Common myeloid progenitor, CD34-positive (primary cell): Measurements from ENCODE around the gene PPP1R9B.
A peak's percentile ranks its signal among the peaks of the same experiment; 100 is the strongest.

ENCODE experiments used
- CTCF ChIA-PET: fragments of 350-600 bp; sonication (Branson Sonifier 250); formaldehyde crosslinking; loops from one replicate; lab custom pipeline; 2021; ENCODE audit warnings: antibody characterized with exemption; lab: Charles Lee
- POLR2A ChIA-PET: fragments of 350-600 bp; sonication (Branson Sonifier 250); formaldehyde crosslinking; loops from one replicate; lab custom pipeline; 2021; ENCODE audit warnings: antibody characterized with exemption; lab: Charles Lee
- DNase-seq, 3 donors: peaks; one replicate each; pipeline versions ENCODE4 v3.0.0 to v3.0.0-alpha.2; 2013
- H3K27ac ChIP-seq, 2 experiments: 1 replicate in 1 of 2; 2 replicates in 1 of 2; pipeline ENCODE4 v1.7.0; 2013; ENCODE audit warnings: inconsistent platforms in 2 of 2, low read length in 2 of 2, mild to moderate bottlenecking in 2 of 2, low read depth in 1 of 2, moderate library complexity in 1 of 2; ENCODE audit not compliant: severe bottlenecking in 2 of 2, insufficient read depth in 1 of 2, poor library complexity in 1 of 2
- H3K27me3 ChIP-seq, 5 experiments: replicated peaks in 2 of 5; 1 replicate in 3 of 5; 2 replicates in 2 of 5; pipeline versions ENCODE4 v1.6.1 to v1.7.0; 2013; ENCODE audit warnings: low read length in 4 of 5, mild to moderate bottlenecking in 2 of 5, moderate library complexity in 2 of 5, inconsistent platforms in 1 of 5; ENCODE audit not compliant: insufficient read depth in 5 of 5, control insufficient read depth in 4 of 5
- H3K36me3 ChIP-seq, 4 experiments: 1 replicate in 2 of 4; 2 replicates in 2 of 4; pipeline versions ENCODE4 v1.6.1 to v1.7.0; 2013; ENCODE audit warnings: low read length in 3 of 4, control low read depth in 1 of 4, mild to moderate bottlenecking in 1 of 4; ENCODE audit not compliant: control insufficient read depth in 4 of 4, insufficient read depth in 4 of 4
- H3K4me1 ChIP-seq, 4 experiments: 1 replicate in 3 of 4; 2 replicates in 1 of 4; pipeline versions ENCODE4 v1.6.1 to v1.7.1; 2013; ENCODE audit warnings: low read length in 3 of 4, mild to moderate bottlenecking in 3 of 4, control low read depth in 1 of 4, inconsistent platforms in 1 of 4, moderate library complexity in 1 of 4; ENCODE audit not compliant: control insufficient read depth in 4 of 4, insufficient read depth in 4 of 4; ENCODE audit errors: control extremely low read depth in 1 of 4
- H3K4me3 ChIP-seq, 7 experiments: 1 replicate in 4 of 7; 2 replicates in 3 of 7; pipeline versions ENCODE4 v1.5.1 to v1.7.0; 2013; ENCODE audit warnings: mild to moderate bottlenecking in 7 of 7, low read length in 6 of 7, moderate library complexity in 6 of 7, inconsistent platforms in 2 of 7, low read depth in 2 of 7, control low read depth in 1 of 7; ENCODE audit not compliant: insufficient read depth in 4 of 7, control insufficient read depth in 1 of 7; ENCODE audit errors: extremely low read depth in 1 of 7
- H3K9me3 ChIP-seq, 5 experiments: 1 replicate in 4 of 5; 2 replicates in 1 of 5; pipeline versions ENCODE4 v1.6.1 to v1.7.1; 2013; ENCODE audit warnings: low read length in 4 of 5, mild to moderate bottlenecking in 2 of 5, inconsistent platforms in 1 of 5, low read depth in 1 of 5, moderate library complexity in 1 of 5; ENCODE audit not compliant: control insufficient read depth in 4 of 5, insufficient read depth in 2 of 5; ENCODE audit errors: control extremely low read depth in 1 of 5
- WGBS: methylation state at CpG from one replicate; pipeline ENCODE4 v1.1.5; 2013; ENCODE audit not compliant: insufficient coverage; 5-methylcytosine and 5-hydroxymethylcytosine counted together

The PPP1R9B gene

DNA sequence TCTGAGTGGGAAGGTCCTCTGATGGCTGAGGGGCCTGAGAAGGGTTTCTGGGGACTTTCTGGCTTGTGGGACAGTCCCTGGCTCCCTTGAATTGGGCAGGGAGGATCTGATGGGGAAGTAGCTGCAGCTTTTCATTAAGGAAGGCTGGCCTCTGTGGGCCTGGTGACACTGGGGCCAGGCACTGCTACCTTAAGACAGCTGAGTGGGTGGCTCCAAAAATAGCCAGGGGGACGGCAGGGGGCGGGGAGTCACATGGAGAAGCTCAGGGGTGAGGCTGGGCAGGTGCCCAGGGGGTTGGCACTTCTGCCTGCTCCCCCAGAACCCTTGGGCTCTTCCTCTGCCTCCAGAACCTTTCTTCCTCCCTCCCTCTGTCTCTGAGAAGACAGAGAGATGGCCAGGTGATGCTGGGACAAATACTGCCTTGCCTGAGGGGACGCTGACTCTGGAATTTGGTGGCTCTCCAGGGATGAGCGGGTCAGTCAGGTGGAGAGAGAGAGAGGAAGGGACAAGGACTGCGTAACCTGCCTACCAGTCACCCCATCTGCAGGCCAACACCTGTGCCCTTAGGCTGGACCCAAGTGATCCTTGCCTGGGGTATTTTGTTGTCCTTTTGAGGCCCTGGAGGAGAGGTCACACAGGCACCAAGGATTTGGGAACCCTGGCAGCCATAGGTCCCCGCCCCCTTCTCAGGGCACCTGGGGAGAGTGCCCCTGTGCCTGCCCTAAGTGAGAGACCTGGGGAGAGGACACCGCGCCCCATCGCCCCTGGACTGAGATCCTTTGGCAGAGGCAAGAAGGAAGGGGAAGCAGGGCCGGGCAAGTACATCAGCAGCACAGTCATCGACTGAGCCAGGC is 13.6 kb upstream of the PPP1R9B start:
- H3K36me3 ChIP-seq, result no peaks in the 10 kb centered on the region
- peaks cover 9 to 37% (median 29%) of the 10 kb centered on the region in 4 experiments for H3K4me1 ChIP-seq
- H3K27ac ChIP-seq, result no peak overlapping the region
- WGBS, result 92% methylated on average over 8 of the region's 11 CpGs
- POLR2A ChIA-PET, result no interaction called here
- no peaks in the 10 kb centered on the region for H3K9me3 ChIP-seq
- H3K27me3 ChIP-seq, result no peaks in the 10 kb centered on the region
- CTCF ChIA-PET, result interaction anchor here (1.0 to 3.0 kb wide), 9 partner anchors 9 to 134 kb away, joined by 3 to 9 read pairs (median 5); no protein-coding TSS in a partner anchor
- H3K4me3 ChIP-seq, result peak overlapping the region in 1 of 7 experiments; percentile 23
- DNase-seq, result peak in 2 of 3 donors; percentile 53 to 55

DNA sequence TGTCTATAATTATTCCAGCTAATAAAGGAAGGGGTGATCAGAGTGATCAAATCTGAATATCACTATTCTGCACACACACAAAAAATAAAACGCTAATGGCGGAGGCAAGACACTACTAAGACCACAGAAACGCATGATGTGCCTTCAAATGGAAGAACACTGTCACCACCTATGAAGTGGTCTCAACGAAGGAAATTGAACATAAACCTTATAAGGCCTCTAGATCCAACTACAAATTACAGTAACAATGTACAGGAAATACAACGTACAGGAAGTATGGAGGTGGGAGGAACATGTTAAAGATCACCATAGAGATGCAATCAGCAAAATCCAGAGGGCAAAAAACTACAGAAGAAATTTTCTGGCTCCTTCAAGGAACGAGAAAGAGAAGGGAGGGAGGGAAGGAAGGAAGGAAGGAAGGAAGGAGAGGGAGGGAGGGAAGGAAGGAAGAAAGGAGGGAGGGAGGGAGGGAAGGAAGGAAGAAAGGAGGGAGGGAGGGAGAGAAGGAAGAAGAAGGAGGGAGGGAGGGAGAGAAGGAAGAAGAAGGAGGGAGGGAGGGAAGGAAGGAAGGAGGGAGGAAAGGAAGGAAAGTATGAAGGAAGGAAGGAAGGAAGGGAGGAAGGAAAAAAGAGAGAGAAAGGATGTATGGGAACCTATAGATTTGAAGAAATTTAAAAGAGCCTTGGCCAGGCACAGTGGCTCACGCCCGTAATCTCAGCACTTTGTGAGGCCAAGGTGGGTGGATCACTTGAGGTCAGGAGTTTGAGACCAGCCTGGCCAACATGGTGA is 12.2 kb upstream of the PPP1R9B start:
- Histone ChIP-seq H3K27ac (no peak overlapping the region), H3K9me3 (no peaks in the 10 kb centered on the region), H3K4me1 (peaks cover 9 to 32% (median 26%) of the 10 kb centered on the region in 4 experiments), H3K27me3 (no peaks in the 10 kb centered on the region), H3K4me3 (no peak overlapping the region), H3K36me3 (no peaks in the 10 kb centered on the region)
- POLR2A ChIA-PET, result no interaction called here
- no peak for DNase-seq
- 76% methylated on average over 4 of the region's 8 CpGs for WGBS
- CTCF ChIA-PET, result interaction anchor here (0.7 to 2.8 kb wide), 21 partner anchors 8 to 135 kb away, joined by 3 to 98 read pairs (median 6); partner anchors contain the start of genes PDK2, PPP1R9B and SAMD14

DNA sequence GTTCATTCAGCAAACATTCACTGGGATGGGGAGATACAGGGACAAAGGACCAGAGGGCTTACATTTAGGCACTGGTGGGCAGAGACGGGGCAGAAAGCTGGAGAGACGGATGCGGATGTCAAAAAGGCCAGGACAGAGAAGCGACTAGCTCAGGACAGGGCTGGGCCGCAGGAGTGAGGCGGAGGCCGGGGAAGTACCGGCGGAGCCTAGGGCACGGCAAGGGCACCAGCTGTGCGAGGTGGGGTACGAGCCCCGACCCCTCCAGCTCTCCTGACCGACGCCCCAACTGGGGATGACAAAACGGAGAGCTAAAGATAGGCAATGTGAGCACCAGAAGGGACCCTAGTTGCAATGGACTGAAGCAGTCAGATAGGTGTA is 11.4 kb upstream of the PPP1R9B start:
- DNase-seq, result no peak
- Histone ChIP-seq H3K4me1 (peaks cover 9 to 32% (median 26%) of the 10 kb centered on the region in 4 experiments), H3K36me3 (no peaks in the 10 kb centered on the region), H3K27me3 (no peaks in the 10 kb centered on the region), H3K9me3 (no peaks in the 10 kb centered on the region), H3K27ac (no peak overlapping the region), H3K4me3 (peak overlapping the region in 2 of 7 experiments; percentile 79 to 87)
- POLR2A ChIA-PET, result interaction anchor here (1.1 to 1.4 kb wide), 2 partner anchors 11 to 32 kb away, joined by 3 read pairs; partner anchors contain the start of genes PPP1R9B and SAMD14
- WGBS, result 72% methylated on average over 15 of the region's 16 CpGs
- CTCF ChIA-PET, result interaction anchor here (0.7 to 2.8 kb wide), 20 partner anchors 9 to 136 kb away, joined by 3 to 98 read pairs (median 6); partner anchors contain the start of genes PDK2, PPP1R9B and SAMD14

DNA sequence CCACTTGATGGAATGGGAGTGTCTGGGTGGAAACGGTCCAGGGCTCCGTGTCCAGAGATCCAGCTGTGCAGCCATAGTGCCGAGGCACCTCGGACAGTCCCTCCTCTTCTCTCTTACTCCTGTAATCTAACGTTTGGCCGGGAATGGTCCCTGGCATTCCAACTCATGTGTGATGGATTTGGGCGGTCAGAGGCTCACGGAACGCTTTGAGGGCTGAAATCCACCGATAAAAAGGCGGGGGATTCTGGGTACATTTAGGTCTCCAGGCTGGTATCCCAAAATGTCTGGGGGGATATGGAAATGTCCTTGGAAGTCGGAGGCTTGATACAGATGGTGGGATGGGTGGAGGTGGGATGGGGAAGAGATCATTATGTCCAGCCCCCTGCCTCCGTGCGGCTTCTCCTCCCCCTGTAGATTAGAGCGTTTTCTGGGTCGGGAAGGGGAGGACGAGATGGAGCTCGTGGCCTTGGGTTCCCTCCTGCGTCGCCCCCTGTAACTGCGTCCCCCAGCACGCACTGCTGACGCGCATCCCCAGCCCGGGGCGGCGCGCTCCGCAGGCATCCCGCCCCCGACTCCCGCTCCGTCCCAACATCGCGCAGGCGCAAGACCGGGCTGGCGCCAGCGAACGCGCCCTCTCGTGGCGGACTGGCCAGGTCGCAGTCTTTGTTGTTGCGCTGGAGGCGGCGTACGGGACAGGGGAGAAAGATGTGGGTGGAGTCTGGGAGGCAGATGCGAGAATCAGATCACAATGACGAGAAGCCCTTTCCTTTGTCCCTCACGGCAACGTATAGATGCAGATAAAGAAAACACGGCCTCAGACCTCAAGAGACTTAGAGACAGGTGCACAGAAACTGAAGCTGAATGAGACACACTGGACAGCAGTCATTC is 10.8 kb upstream of the PPP1R9B start:
- no peaks in the 10 kb centered on the region for H3K27me3 ChIP-seq
- ChIA-PET CTCF (interaction anchor here (0.7 to 2.8 kb wide), 27 partner anchors 9 to 371 kb away, joined by 3 to 98 read pairs (median 5); partner anchors contain the start of genes PDK2, PPP1R9B and SAMD14), POLR2A (interaction anchor here (1.1 to 1.4 kb wide), 4 partner anchors 11 to 42 kb away, joined by 3 to 4 read pairs (median 3); partner anchors contain the start of genes PPP1R9B and SAMD14)
- DNase-seq, result peak; percentile 93 to 96 (median 95)
- peak overlapping the region; percentile 16 to 87 (median 64) for H3K4me3 ChIP-seq
- H3K36me3 ChIP-seq, result no peaks in the 10 kb centered on the region
- H3K9me3 ChIP-seq, result no peaks in the 10 kb centered on the region
- peak overlapping the region in 1 of 2 experiments; percentile 10 for H3K27ac ChIP-seq
- under 1% methylated on average over 45 of the region's 53 CpGs for WGBS
- H3K4me1 ChIP-seq, result peaks cover 9 to 32% (median 26%) of the 10 kb centered on the region in 4 experiments

DNA sequence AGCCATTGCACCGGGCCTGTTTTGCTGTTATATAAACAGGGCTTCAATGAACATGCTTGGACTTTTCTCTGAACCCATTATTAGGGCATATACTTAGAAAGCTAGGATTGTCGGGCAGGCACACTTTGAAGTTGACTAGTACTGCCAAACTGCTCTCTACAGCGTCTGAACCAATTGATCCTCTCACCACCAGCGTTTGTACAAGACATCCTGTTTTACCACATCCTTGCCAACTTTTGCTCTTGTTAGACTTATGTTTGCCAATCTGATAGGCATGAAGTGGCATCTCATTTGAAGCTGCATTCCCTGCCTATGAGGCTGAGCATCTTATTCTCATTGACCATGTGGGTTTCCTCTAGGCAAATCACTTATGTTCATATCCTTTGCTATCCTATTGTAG is 7.4 kb upstream of the PPP1R9B start:
- no peak for DNase-seq
- H3K4me1 ChIP-seq, result peaks cover 11 to 50% (median 36%) of the 10 kb centered on the region in 4 experiments
- POLR2A ChIA-PET, result no interaction called here
- WGBS, result 64% methylated on average over 4 of the region's 4 CpGs
- CTCF ChIA-PET, result interaction anchor here (0.7 to 2.8 kb wide), 4 partner anchors 10 to 38 kb away, joined by 3 to 19 read pairs (median 6); no protein-coding TSS in a partner anchor
- no peaks in the 10 kb centered on the region for H3K27me3 ChIP-seq
- no peak overlapping the region for H3K27ac ChIP-seq
- no peak overlapping the region for H3K4me3 ChIP-seq
- no peaks in the 10 kb centered on the region for H3K9me3 ChIP-seq
- no peaks in the 10 kb centered on the region for H3K36me3 ChIP-seq
